GM15510 (cell line): ENCODE measurements around the gene SLC2A4RG.

ENCODE experiments used
- POLR2A ChIP-seq: IDR thresholded peaks from 3 replicates; pipeline ENCODE4 v1.6.1; 2011; ENCODE audit warnings: borderline replicate concordance; ENCODE audit not compliant: insufficient read length; ENCODE audit errors: extremely low read depth

Gene SLC2A4RG

DNA sequence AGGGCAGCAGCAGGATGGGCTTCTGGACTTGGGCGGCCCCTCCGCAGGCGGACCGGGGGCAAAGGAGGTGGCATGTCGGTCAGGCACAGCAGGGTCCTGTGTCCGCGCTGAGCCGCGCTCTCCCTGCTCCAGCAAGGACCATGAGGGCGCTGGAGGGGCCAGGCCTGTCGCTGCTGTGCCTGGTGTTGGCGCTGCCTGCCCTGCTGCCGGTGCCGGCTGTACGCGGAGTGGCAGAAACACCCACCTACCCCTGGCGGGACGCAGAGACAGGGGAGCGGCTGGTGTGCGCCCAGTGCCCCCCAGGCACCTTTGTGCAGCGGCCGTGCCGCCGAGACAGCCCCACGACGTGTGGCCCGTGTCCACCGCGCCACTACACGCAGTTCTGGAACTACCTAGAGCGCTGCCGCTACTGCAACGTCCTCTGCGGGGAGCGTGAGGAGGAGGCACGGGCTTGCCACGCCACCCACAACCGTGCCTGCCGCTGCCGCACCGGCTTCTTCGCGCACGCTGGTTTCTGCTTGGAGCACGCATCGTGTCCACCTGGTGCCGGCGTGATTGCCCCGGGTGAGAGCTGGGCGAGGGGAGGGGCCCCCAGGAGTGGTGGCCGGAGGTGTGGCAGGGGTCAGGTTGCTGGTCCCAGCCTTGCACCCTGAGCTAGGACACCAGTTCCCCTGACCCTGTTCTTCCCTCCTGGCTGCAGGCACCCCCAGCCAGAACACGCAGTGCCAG, 42.8 kb upstream of the SLC2A4RG start, which contains the start of gene TNFRSF6B:
TNFRSF6B (plus strand) TSS at position 25 of the 729 bp plus-strand sequence; CDS start at position 141, 116 bp downstream.
- TF ChIP-seq POLR2A: no peak

DNA sequence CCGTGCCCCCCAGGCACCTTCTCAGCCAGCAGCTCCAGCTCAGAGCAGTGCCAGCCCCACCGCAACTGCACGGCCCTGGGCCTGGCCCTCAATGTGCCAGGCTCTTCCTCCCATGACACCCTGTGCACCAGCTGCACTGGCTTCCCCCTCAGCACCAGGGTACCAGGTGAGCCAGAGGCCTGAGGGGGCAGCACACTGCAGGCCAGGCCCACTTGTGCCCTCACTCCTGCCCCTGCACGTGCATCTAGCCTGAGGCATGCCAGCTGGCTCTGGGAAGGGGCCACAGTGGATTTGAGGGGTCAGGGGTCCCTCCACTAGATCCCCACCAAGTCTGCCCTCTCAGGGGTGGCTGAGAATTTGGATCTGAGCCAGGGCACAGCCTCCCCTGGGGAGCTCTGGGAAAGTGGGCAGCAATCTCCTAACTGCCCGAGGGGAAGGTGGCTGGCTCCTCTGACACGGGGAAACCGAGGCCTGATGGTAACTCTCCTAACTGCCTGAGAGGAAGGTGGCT, 42.2 kb upstream of the SLC2A4RG start:
- no peak for TF ChIP-seq POLR2A

DNA sequence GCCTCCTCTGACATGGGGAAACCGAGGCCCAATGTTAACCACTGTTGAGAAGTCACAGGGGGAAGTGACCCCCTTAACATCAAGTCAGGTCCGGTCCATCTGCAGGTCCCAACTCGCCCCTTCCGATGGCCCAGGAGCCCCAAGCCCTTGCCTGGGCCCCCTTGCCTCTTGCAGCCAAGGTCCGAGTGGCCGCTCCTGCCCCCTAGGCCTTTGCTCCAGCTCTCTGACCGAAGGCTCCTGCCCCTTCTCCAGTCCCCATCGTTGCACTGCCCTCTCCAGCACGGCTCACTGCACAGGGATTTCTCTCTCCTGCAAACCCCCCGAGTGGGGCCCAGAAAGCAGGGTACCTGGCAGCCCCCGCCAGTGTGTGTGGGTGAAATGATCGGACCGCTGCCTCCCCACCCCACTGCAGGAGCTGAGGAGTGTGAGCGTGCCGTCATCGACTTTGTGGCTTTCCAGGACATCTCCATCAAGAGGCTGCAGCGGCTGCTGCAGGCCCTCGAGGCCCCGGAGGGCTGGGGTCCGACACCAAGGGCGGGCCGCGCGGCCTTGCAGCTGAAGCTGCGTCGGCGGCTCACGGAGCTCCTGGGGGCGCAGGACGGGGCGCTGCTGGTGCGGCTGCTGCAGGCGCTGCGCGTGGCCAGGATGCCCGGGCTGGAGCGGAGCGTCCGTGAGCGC, 41.6 kb upstream of the SLC2A4RG start:
- no peak for TF ChIP-seq POLR2A

DNA sequence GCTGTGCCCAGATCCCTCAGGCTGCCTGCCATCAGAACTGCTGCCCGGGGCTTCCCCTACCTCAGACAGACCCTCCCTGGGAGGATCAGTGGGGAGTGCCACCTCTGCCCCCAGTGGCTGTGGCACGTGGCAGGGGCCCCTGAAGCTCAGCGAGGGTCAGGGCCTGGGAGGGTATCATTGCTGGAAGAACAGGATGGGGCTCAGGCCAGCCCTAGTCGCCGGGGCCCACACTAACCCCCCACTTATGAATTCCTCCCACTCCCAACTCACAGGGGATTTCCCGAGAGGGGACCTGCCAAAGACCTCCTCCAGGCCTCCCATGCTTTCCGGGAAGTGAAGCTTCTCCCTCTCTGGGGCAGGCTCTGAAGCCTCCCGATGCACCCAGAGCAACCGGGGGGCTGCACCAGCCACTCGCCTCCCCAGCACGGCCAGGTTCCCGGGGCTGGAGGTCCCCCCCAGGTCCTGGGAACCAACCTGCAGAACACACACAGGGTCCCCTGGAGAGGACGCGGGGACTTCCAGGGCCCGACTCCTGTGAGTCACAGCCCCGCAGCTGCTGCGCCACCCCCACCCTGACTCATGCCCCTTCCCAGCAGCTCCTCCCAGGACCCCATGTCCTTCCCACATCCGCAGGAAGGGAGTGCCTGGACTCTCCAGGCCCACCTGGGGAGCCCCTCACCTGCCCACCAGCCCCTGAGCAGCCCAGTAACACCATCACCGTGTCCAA, 40.7 kb upstream of the SLC2A4RG start:
- peak; percentile 11 for TF ChIP-seq POLR2A

GRCh38 chr20:63699466-63700198, 39.9 kb upstream of the SLC2A4RG start:
- TF ChIP-seq POLR2A: no peak

GRCh38 chr20:63700199-63701050, 39.2 kb upstream of the SLC2A4RG start:
- TF ChIP-seq POLR2A: no peak

- no peak for TF ChIP-seq POLR2A
These were observed 38.6 kb upstream of the SLC2A4RG start for GRCh38 chr20:63701051-63701328.

GRCh38 chr20:63701329-63702035, 38.1 kb upstream of the SLC2A4RG start:
- no peak for TF ChIP-seq POLR2A

GRCh38 chr20:63702036-63702665, 37.4 kb upstream of the SLC2A4RG start:
- TF ChIP-seq POLR2A: no peak

- no peak for TF ChIP-seq POLR2A
These were observed 36.7 kb upstream of the SLC2A4RG start for GRCh38 chr20:63702751-63703470.

GRCh38 chr20:63703471-63703975, 36.1 kb upstream of the SLC2A4RG start:
- TF ChIP-seq POLR2A: no peak
